ENCODE measurements around the gene PRODH2.

DNA sequence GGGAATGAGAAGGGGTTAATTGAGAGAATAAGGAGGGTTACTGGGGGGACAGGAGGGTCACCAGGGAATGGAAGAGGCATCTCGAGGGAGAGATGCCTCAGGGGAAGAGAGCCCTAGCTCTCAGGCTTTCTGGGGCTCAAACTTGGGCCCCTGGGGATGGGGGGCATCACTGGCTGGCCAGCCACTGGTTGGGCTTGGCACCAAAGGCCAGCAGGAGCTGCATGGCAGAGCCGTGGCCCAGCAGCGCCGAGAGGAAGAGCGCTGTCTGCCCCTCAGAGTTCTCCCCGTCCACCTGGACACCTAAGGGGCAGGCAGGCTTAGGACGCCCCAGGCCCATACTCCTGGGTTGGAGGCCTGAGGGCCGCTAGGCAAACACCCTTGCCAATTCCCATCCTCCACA is 19.8 kb downstream of the PRODH2 start:
- TF ChIP-seq CTCF (conservative IDR thresholded peaks at IDR 0.05 in 1 of 2, IDR thresholded peaks at IDR 0.05 in 1 of 2; ENCODE audit: extremely low read depth in 1 of 2, insufficient read depth in 1 of 2, low read depth in 1 of 2, low read length in 2 of 2) (no peak), EZH2 (IDR thresholded peaks at IDR 0.05; ENCODE audit: borderline replicate concordance, low read length) (no peak)
